NT2/D1 (cell line): Measurements from ENCODE around the gene CERS6.

ENCODE experiments used
- SUZ12 ChIP-seq: IDR thresholded peaks from 2 replicates; pipeline ENCODE4 v1.6.1; 2011; ENCODE audit not compliant: insufficient read length, insufficient read depth; ENCODE audit errors: extremely low read depth
- ZNF274 ChIP-seq: IDR thresholded peaks from 2 replicates; pipeline ENCODE4 v1.6.1; 2011; ENCODE audit warnings: mild to moderate bottlenecking, low read depth, low read length

DNA sequence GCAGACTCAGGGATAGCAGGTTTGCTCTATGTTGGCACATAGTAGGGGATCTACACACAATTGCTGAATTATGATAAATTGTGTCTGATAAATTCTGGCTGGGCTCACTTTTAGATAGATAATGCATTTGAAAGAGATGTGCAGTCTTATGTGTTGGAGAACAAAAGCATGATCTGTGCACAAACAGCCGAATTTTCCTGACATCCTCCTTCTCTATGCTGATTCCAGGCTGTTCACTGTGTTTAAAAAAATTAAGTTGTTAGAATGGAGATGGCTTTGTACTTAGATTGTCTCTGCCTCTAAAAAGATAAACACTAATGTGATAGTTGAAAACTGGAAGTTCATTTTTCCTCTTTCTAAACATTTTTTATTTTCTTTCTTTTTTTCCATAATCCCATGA lies 2.1 kb downstream of the CERS6 start:
- TF ChIP-seq ZNF274 = no peak
- TF ChIP-seq SUZ12 = no peak
